ENCODE measurements around the gene FHIP2A.

GRCh38 chr10:114810926-114811325 is 10.7 kb upstream of the FHIP2A start:
- TF ChIP-seq CTCF (IDR thresholded peaks at IDR 0.05; ENCODE audit: insufficient read depth, low read length) = no peak
- no peak for TF ChIP-seq POLR2AphosphoS5 (IDR thresholded peaks at IDR 0.05; ENCODE audit: low read depth)
- TF ChIP-seq, protein P1, sequence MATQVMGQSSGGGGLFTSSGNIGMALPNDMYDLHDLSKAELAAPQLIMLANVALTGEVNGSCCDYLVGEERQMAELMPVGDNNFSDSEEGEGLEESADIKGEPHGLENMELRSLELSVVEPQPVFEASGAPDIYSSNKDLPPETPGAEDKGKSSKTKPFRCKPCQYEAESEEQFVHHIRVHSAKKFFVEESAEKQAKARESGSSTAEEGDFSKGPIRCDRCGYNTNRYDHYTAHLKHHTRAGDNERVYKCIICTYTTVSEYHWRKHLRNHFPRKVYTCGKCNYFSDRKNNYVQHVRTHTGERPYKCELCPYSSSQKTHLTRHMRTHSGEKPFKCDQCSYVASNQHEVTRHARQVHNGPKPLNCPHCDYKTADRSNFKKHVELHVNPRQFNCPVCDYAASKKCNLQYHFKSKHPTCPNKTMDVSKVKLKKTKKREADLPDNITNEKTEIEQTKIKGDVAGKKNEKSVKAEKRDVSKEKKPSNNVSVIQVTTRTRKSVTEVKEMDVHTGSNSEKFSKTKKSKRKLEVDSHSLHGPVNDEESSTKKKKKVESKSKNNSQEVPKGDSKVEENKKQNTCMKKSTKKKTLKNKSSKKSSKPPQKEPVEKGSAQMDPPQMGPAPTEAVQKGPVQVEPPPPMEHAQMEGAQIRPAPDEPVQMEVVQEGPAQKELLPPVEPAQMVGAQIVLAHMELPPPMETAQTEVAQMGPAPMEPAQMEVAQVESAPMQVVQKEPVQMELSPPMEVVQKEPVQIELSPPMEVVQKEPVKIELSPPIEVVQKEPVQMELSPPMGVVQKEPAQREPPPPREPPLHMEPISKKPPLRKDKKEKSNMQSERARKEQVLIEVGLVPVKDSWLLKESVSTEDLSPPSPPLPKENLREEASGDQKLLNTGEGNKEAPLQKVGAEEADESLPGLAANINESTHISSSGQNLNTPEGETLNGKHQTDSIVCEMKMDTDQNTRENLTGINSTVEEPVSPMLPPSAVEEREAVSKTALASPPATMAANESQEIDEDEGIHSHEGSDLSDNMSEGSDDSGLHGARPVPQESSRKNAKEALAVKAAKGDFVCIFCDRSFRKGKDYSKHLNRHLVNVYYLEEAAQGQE (IDR thresholded peaks at IDR 0.05; ENCODE audit: insufficient replicate concordance, low read depth) = no peak
